22Rv1 (cell line): Measurements from ENCODE around the gene CDKN2A.
"Not testable (repeated sequence)": the region's sequence is repeated elsewhere in the genome, so short reads cannot be mapped to it uniquely, and the experiment has no call there.

Experiments
- H3K27ac ChIP-seq: fragments of 450-650 bp; 2 replicates; pipeline ENCODE4 v1.5.1; 2017
- CTCF ChIP-seq: fragments of 450-650 bp; IDR thresholded peaks from 2 replicates; pipeline ENCODE4 v1.5.1; 2017; ENCODE audit warnings: mild to moderate bottlenecking
- ZFX ChIP-seq: fragments of 450-650 bp; IDR thresholded peaks from 2 replicates; pipeline ENCODE4 v1.6.1; 2017; ENCODE audit warnings: antibody characterized with exemption, borderline replicate concordance

Gene CDKN2A

DNA sequence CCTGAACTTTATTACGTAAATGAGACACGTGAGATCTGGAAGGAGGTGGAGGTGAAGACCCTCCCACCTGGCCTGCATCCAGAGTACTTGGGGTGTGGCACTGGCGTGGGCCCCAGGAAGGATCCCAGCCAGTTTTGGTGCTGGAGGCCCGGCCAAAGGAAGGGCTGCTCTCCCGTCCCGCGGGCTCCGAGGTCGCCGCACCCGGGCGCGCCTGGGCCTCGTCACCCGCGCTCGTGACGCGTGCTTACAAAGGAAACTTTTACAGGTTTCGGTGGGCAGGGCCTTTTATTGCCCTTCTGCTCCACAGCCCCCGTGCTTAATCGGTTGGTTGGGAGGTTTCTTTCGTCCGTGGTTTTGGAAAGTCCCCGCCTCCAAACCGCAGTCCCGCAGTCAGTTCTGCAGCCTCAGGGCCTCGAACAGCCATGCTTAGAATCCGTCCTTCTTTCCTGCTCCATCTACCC is 29.2 kb downstream of the CDKN2A start:
- 0 out of 2 replicates have a peak overlapping the region, but pooled peaks have one; percentile 27 for H3K27ac ChIP-seq

GRCh38 chr9:21961569-21961968 is 32.6 kb downstream of the CDKN2A start:
- TF ChIP-seq CTCF (no peak), ZFX (no peak)
- H3K27ac ChIP-seq, result no peak overlapping the region

More for the DNA sequence above, 29.2 kb downstream of the CDKN2A start:
- TF ChIP-seq CTCF (no peak), ZFX (no peak)

DNA sequence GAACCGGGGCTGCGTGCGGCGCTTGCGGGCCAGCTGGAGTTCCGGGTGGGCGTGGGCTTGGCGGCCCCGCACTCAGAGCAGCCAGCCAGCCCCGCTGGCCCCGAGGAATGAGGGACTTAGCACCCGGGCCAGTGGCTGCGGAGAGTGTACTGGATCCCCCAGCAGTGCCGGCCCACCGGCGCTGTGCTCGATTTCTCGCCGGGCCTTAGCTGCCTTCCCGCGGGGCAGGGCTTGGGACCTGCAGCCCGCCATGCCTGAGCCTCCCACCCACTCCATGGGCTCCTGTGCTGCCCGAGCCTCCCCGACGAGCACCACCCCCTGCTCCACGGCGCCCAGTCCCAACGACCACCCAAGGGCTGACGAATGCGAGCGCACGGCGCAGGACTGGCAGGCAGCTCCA is 34.9 kb downstream of the CDKN2A start:
- not testable (repeated sequence) for H3K27ac ChIP-seq

GRCh38 chr9:21958833-21959232 is 35.4 kb downstream of the CDKN2A start:
- no peak overlapping the region for H3K27ac ChIP-seq
- TF ChIP-seq ZFX (no peak), CTCF (no peak)

GRCh38 chr9:21945606-21946005 is 48.6 kb downstream of the CDKN2A start:
- no peak overlapping the region for H3K27ac ChIP-seq

DNA sequence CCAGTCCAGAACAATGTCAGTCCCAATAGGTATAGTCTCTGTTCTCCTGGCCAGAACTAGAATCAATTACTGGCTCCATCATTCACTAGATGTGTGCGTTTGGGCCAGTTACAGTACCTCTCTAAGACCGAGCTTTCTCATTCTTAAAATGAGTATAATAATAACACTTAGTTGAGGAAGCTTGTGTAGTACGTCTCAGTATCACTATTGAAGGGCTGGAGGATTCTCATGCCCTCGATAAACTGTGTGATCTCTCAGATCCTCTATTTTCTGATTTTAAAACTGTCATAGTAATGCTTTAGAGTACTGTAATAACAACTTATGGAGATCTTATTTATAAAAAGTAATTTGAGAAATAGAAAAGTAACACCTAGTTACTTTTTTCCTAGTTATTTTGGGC is 50.7 kb downstream of the CDKN2A start:
- TF ChIP-seq CTCF, result no peak
- TF ChIP-seq ZFX, result no peak

More at GRCh38 chr9:21945606-21946005, 48.6 kb downstream of the CDKN2A start:
- no peak for TF ChIP-seq ZFX
- no peak for TF ChIP-seq CTCF

DNA sequence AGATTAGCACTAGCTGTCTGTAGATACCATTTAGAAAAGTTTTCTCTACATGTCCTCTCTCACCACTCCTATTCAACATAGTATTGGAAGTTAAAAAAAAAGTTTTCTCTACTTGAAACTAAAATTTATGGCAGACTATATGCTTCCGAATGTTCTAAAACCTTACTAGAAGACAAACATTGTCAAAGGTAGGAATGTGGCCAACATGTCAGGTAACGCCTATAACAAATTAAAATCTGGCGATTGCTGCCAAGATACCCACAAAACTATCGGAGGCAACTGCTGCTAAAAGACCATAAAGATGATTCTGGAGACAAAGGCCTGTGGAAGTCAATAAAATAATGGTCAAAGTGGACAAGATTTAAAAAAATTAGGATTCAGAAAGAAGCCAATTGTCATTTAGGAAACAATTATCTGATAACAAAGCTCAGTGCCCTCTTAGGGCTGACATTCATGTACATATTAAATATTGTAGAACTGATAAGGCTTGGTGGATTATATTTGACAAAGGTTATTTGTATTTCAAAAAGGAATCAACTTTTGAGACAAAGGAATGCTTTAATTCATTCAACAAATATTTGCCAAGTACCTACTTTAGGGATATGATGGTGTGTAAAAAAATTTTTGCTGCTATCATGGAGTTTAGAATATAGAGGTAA is 52.7 kb downstream of the CDKN2A start:
- no peak for TF ChIP-seq ZFX
- no peak for TF ChIP-seq CTCF
- no peak overlapping the region for H3K27ac ChIP-seq

More for the DNA sequence above, 50.7 kb downstream of the CDKN2A start:
- H3K27ac ChIP-seq, result no peak overlapping the region

DNA sequence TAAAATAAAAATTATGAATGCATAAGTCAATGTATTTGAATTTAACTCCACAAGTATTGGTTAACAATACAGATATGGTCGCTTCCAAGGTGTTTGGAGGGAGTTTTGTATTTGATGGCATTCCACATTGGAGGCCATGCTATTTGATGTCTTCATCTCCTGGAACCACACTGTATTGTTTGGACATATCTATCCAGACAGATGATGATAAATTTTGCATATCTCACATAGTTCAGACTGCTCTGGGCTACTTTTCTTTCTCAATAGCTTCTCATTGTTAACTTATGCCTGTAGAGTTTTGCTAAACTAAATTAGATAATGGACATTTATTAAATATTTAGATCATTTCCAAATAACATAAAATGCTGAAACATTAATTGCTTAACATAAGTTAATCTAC is 58.0 kb downstream of the CDKN2A start:
- no peak for TF ChIP-seq CTCF
- no peak for TF ChIP-seq ZFX
- no peak overlapping the region for H3K27ac ChIP-seq
